Measurements from ENCODE around the gene AK9. TPM values are rescaled to one million over a fixed set of nuclear protein-coding genes. Genes with fewer than 3 reads are reported as not detected.

AK9 gene
- total RNA-seq, 1 experiment from 2014 or later: 3.5 TPM

DNA sequence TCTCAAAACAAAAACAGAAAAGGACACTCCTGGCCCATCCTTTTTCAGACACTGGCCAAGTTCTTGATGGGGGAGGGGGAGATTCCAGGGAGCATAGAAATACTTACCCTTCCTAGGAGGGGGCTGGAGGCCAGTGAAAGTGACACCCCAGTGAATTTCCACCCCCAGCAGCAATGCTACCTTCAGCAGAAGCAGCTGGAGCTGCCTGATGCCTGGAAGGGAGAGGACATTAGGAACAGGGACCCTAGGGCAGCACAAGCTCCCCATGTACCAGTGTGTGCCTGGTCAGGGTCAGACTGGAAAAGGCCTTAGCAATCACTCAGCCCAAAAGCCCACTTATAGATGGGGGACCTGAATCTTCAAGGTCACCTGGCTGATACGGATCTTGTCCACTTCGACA lies 237.8 kb downstream of the AK9 start:
- H3K27me3 ChIP-seq (ENCODE audit: insufficient read depth, low read length): no peaks in the 10 kb centered on the region
- BruUV-seq (replicated peaks): no TSS peak
- no peak for TF ChIP-seq YY1 (IDR thresholded peaks at IDR 0.05; ENCODE audit: extremely low read depth, insufficient replicate concordance, low read depth, low read length)
- TF ChIP-seq EZH2phosphoT487 (IDR thresholded peaks at IDR 0.05; ENCODE audit: borderline replicate concordance): no peak
- no peak overlapping the region for H2AFZ ChIP-seq (ENCODE audit: low read depth, low read length, poor library complexity, severe bottlenecking)
- ChIA-PET CTCF (interaction anchor here (1.6 kb wide), 1 partner anchor 12 kb away, joined by 4 read pairs; the partner anchor contains the start of genes PPIL6 and SMPD2), POLR2A (interaction anchor here (1.6 kb wide), 1 partner anchor 12 kb away, joined by 5 read pairs; no protein-coding TSS in a partner anchor), RAD21 (ENCODE audit: low non-redundant PET in 1 of 2, low total read pairs in 2 of 2, uncharacterized antibody in 2 of 2, unreplicated experiment in 2 of 2) (no interaction called here)
- H3K9me2 ChIP-seq (ENCODE audit: insufficient read depth): no peaks in the 10 kb centered on the region
- no peak for ATAC-seq
- no peak overlapping the region for H3K27ac ChIP-seq (ENCODE audit: low read depth, low read length)
- H3K9me3 ChIP-seq (ENCODE audit: control insufficient read depth in 1 of 2, insufficient read depth in 1 of 2, low read depth in 1 of 2, low read length in 2 of 2): no peaks in the 10 kb centered on the region
- intact Hi-C loops (cut with micrococcal nuclease): no loop called here
- H3K4me1 ChIP-seq (ENCODE audit: control insufficient read depth in 1 of 2, insufficient read depth in 2 of 2, low read length in 2 of 2): peaks cover 4 to 33% of the 10 kb centered on the region in 2 experiments; a peak in 3 of 4 replicates
- H3K9ac ChIP-seq (ENCODE audit: low read length): no peak overlapping the region
- H3K36me3 ChIP-seq (ENCODE audit: control insufficient read depth in 1 of 2, insufficient read depth in 2 of 2, low read length in 2 of 2): peaks cover 0 to 5% of the 10 kb centered on the region in 2 experiments; a peak in 1 of 4 replicates
- no peak overlapping the region for H3K4me3 ChIP-seq (replicated peaks in 1 of 2; ENCODE audit: low read depth in 1 of 2, low read length in 2 of 2)
- no peak for DNase-seq (ENCODE audit: low read depth, low spot score)
- H4K20me1 ChIP-seq (ENCODE audit: insufficient read depth): no peaks in the 10 kb centered on the region
- no peaks in the 10 kb centered on the region for H3K79me2 ChIP-seq (ENCODE audit: insufficient read depth, low read length)
- no peak overlapping the region for H3K4me2 ChIP-seq (ENCODE audit: low read length)

DNA sequence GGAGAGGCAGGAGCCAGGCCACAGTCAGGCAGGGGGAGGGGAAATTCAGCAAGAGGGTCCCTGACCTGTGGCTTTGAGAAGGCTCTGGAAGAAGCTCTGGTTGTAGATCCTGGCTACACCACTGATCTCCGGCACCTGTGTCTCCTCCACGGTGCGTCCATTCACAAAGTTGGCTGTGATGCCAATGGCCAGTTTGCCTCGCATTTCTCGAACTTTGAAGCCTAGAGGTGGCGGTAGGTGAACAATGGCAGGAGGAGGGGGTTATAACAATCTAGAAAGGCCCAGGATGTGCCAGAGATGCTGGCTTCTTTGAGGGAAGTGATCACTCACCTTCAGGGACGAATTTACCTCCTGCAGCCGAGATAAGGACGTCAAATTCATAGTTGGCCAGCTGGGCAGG lies 238.8 kb downstream of the AK9 start:
- BruUV-seq (replicated peaks): no TSS peak
- intact Hi-C loops (cut with micrococcal nuclease): no loop called here
- H3K79me2 ChIP-seq (ENCODE audit: insufficient read depth, low read length): no peaks in the 10 kb centered on the region
- H3K4me3 ChIP-seq (replicated peaks in 1 of 2; ENCODE audit: low read depth in 1 of 2, low read length in 2 of 2): no peak overlapping the region
- H3K36me3 ChIP-seq (ENCODE audit: control insufficient read depth in 1 of 2, insufficient read depth in 2 of 2, low read length in 2 of 2): peaks cover 0 to 5% of the 10 kb centered on the region in 2 experiments; a peak in 1 of 4 replicates
- H3K4me2 ChIP-seq (ENCODE audit: low read length): no peak overlapping the region
- RAD21 ChIA-PET (ENCODE audit: low non-redundant PET in 1 of 2, low total read pairs in 2 of 2, uncharacterized antibody in 2 of 2, unreplicated experiment in 2 of 2): no interaction called here
- POLR2A ChIA-PET: no interaction called here
- no peak overlapping the region for H3K27ac ChIP-seq (ENCODE audit: low read depth, low read length)
- H3K9me3 ChIP-seq (ENCODE audit: control insufficient read depth in 1 of 2, insufficient read depth in 1 of 2, low read depth in 1 of 2, low read length in 2 of 2): no peaks in the 10 kb centered on the region
- H3K27me3 ChIP-seq (ENCODE audit: insufficient read depth, low read length): no peaks in the 10 kb centered on the region
- no peaks in the 10 kb centered on the region for H4K20me1 ChIP-seq (ENCODE audit: insufficient read depth)
- ATAC-seq (no peak), DNase-seq (ENCODE audit: low read depth, low spot score) (no peak)
- H3K9me2 ChIP-seq (ENCODE audit: insufficient read depth): no peaks in the 10 kb centered on the region
- no peak for TF ChIP-seq YY1 (IDR thresholded peaks at IDR 0.05; ENCODE audit: extremely low read depth, insufficient replicate concordance, low read depth, low read length)
- TF ChIP-seq JUND (IDR thresholded peaks at IDR 0.05): no peak
- no peak for TF ChIP-seq ZNF274 (IDR thresholded peaks at IDR 0.05; ENCODE audit: low read depth, low read length)
- no peak for TF ChIP-seq EGR1 (IDR thresholded peaks at IDR 0.05; ENCODE audit: low read depth)
- TF ChIP-seq CEBPB (IDR thresholded peaks at IDR 0.05; ENCODE audit: low read depth): no peak
- no peak for TF ChIP-seq EZH2phosphoT487 (IDR thresholded peaks at IDR 0.05; ENCODE audit: borderline replicate concordance)
- no peak for TF ChIP-seq POLR2AphosphoS5 (IDR thresholded peaks at IDR 0.05; ENCODE audit: low read depth, low read length)
- TF ChIP-seq SP1 (IDR thresholded peaks at IDR 0.05; ENCODE audit: low read depth): no peak
- TF ChIP-seq CBX3 (IDR thresholded peaks at IDR 0.05; ENCODE audit: low read depth): no peak
- TF ChIP-seq, protein P1, sequence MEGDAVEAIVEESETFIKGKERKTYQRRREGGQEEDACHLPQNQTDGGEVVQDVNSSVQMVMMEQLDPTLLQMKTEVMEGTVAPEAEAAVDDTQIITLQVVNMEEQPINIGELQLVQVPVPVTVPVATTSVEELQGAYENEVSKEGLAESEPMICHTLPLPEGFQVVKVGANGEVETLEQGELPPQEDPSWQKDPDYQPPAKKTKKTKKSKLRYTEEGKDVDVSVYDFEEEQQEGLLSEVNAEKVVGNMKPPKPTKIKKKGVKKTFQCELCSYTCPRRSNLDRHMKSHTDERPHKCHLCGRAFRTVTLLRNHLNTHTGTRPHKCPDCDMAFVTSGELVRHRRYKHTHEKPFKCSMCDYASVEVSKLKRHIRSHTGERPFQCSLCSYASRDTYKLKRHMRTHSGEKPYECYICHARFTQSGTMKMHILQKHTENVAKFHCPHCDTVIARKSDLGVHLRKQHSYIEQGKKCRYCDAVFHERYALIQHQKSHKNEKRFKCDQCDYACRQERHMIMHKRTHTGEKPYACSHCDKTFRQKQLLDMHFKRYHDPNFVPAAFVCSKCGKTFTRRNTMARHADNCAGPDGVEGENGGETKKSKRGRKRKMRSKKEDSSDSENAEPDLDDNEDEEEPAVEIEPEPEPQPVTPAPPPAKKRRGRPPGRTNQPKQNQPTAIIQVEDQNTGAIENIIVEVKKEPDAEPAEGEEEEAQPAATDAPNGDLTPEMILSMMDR (IDR thresholded peaks at IDR 0.05 in 2 of 3, conservative IDR thresholded peaks at IDR 0.05 in 1 of 3; ENCODE audit: borderline replicate concordance in 1 of 3, insufficient read depth in 1 of 3, low read depth in 2 of 3, low read length in 2 of 3): no peak
- TF ChIP-seq EZH2 (IDR thresholded peaks at IDR 0.05): no peak
- CTCF ChIA-PET: interaction anchor here (1.6 kb wide), 1 partner anchor 11 kb away, joined by 4 read pairs; the partner anchor contains the start of genes PPIL6 and SMPD2
- H2AFZ ChIP-seq (ENCODE audit: low read depth, low read length, poor library complexity, severe bottlenecking): no peak overlapping the region
- H3K9ac ChIP-seq (ENCODE audit: low read length): no peak overlapping the region
- peaks cover 4 to 26% of the 10 kb centered on the region in 2 experiments; a peak in 3 of 4 replicates for H3K4me1 ChIP-seq (ENCODE audit: control insufficient read depth in 1 of 2, insufficient read depth in 2 of 2, low read length in 2 of 2)
